Coronary artery (tissue), 2 donors: ENCODE data around the gene LMOD1.
"Not testable (repeated sequence)": the region's sequence is repeated elsewhere in the genome, so short reads cannot be mapped to it uniquely, and the experiment has no call there.

ENCODE experiments used
- DNase-seq: peaks from one replicate; pipeline ENCODE4 v3.0.0-alpha.2; 2017; ENCODE audit warnings: low spot score
- H3K27ac ChIP-seq, 2 donors: fragments of 200-600 bp; sonication (generic); one replicate each; pipeline ENCODE4 v1.5.1; 2016 to 2019
- H3K4me3 ChIP-seq: fragments of 200-600 bp; sonication (generic); 2 replicates; pipeline ENCODE4 v1.5.1; 2016; ENCODE audit warnings: mild to moderate bottlenecking, moderate library complexity
- TF ChIP-seq, protein P1 (sequence below): fragments of 200-600 bp; sonication (generic); IDR thresholded peaks from one replicate; pipeline ENCODE4 v1.5.1; 2019; ENCODE audit warnings: antibody characterized with exemption

LMOD1 gene

GRCh38 chr1:201964261-201964660, 17.9 kb upstream of the LMOD1 start:
- no peak overlapping the region for H3K27ac ChIP-seq
- no peak for DNase-seq
- no peak overlapping the region for H3K4me3 ChIP-seq
- TF ChIP-seq, protein P1, sequence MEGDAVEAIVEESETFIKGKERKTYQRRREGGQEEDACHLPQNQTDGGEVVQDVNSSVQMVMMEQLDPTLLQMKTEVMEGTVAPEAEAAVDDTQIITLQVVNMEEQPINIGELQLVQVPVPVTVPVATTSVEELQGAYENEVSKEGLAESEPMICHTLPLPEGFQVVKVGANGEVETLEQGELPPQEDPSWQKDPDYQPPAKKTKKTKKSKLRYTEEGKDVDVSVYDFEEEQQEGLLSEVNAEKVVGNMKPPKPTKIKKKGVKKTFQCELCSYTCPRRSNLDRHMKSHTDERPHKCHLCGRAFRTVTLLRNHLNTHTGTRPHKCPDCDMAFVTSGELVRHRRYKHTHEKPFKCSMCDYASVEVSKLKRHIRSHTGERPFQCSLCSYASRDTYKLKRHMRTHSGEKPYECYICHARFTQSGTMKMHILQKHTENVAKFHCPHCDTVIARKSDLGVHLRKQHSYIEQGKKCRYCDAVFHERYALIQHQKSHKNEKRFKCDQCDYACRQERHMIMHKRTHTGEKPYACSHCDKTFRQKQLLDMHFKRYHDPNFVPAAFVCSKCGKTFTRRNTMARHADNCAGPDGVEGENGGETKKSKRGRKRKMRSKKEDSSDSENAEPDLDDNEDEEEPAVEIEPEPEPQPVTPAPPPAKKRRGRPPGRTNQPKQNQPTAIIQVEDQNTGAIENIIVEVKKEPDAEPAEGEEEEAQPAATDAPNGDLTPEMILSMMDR: no peak

DNA sequence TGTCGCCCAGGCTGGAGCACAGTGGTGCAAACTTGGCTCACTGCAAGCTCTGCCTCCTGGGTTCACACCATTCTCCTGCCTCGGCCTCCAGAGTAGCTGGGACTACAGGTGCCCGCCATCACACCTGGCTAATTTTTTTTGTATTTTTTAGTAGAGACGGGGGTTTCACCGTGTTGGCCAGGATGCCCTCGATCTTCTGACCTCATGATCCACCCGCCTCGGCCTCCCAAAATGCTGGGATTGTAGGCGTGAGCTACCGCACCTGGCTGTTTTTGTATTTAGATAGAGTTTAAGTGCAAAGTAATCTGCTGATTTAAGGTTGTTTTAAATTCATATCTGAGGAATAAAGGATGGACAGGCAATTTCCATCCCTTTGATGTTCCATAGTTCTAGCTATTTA, 16.0 kb upstream of the LMOD1 start:
- not testable (repeated sequence) for H3K27ac ChIP-seq, DNase-seq, H3K4me3 ChIP-seq

DNA sequence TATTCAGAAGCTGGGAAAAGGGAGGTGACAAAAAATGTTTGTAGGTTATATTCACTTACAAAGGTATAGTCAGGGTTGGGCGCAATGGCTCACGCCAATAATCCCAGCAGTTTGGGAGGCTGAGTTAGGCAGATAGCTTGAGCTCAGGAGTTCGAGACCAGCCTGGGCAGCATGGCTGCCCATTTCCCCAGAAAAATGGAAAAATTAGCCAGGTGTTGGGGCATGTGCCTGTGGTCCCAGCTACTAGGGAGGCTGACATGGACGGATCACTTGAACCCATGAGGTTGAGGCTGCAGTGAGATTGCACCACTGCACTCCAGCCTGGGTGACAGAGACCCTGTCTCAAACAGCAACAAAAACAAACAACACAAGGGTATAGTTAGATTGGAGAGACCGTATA, 12.0 kb upstream of the LMOD1 start:
- Histone ChIP-seq H3K27ac (no peak overlapping the region), H3K4me3 (no peak overlapping the region)
- TF ChIP-seq, protein P1: no peak
- DNase-seq: no peak

GRCh38 chr1:201955729-201956143, 9.4 kb upstream of the LMOD1 start:
- TF ChIP-seq, protein P1: no peak
- Histone ChIP-seq H3K4me3 (peak overlapping the region; percentile 95), H3K27ac (peak overlapping the region; percentile 76 to 86)
- no peak for DNase-seq

DNA sequence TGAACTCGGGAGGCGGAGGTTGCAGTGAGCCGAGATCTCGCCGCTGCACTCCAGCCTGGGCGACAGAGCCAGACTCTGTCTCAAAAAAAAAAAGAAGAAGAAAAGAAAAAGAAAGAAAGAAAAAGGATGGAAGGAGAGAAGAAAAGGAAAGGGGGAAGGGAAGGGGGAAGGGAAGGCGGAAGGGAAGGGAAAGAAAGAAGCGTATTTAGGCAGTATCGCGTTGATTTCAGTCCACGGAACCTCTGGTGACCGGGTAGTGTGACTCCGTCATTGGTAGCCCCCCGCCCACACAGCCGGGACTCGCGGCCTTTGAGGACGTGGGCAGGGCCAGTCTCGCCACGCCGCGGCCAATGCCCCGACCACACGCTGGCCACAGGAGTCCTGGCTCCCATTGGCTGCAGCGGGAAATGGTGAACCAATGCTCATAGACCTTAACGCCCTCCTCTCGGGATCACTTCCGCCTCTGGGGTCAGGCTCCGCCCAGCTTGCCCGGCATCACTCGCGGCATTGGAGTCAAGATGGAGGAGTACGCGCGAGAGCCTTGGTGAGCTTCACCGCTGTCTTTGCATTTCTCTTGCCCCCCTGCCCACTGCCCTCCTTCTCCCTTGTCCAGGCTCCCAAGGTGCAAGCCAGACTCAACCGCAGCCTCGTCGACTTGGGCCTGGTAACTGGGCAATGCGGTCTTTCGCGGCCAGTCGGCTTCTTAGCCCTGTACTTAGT, 8.8 kb upstream of the LMOD1 start, which contains the start of gene TIMM17A:
Gene TIMM17A (plus strand): TSS at position 495 of the 720 bp plus-strand sequence. CDS start 24 bp downstream, at position 519.
- DNase-seq: peak; percentile 99
- Histone ChIP-seq H3K4me3 (peak within 1 kb of the TSS; percentile 95), H3K27ac (peak within 1 kb of the TSS; percentile 76 to 86)
- TF ChIP-seq, protein P1: no peak

DNA sequence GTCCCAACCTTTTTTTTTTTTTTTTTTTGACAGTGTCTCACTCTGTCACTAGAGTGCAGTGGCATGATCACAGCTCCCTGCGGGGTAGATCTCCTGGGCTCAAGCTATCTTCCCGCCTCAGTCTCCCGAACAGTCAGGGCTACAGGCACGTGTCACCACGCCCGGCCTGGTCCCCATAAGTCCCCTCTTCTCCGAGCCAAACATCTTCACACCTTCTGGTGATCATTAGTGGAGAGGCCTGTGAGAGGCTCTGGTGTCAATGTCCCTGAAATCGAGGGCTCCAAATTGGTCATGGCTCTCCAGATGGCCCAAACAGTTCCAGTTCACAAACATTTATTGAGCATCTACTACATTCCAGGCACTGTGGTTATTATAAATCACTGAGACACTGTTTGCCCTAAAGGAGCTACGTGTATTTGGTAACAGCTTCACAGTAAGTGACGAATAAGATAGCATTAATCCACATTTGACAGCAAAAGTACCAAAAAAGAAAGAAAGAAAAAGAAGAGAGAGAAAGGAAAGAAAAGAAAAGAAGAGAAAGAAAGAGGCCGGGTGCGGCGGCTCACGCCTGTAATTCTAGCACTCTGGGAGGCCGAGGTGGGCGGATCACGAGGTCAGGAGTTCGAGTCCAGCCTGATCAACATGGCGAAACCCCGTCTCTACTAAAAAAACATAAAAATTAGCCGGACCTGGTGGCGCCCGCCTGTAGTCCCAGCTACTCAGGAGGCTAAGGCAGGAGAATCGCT, 8.1 kb upstream of the LMOD1 start:
- Histone ChIP-seq H3K27ac (peak overlapping the region; percentile 73 to 86), H3K4me3 (peak overlapping the region; percentile 95)
- DNase-seq: no peak
- TF ChIP-seq, protein P1: no peak

DNA sequence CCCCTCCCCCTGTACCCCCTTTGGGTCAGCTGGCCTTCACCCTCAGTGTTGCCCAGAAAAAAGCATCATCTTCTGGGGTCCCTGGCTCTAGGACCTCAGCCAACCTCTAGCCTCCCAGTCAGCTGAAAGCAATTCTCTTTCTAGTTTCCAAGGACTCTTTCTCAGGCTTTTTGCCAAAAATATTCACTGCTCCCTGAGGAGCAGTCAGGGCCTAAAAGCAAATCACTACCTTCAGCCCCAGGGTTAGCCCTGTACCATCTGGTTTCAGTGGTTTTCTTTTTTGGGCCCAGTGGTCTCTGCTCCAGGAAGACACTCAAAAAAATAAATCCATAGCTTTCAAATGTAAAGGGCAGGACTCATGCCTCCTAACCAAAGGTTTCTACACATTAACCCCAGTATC, 3.1 kb upstream of the LMOD1 start:
- no peak for DNase-seq

More for the DNA sequence above, 3.1 kb upstream of the LMOD1 start:
- Histone ChIP-seq H3K4me3 (no peak overlapping the region), H3K27ac (peak overlapping the region; percentile 58 to 59)
- TF ChIP-seq, protein P1: no peak
